Urothelium cell line (cell line): ENCODE results near the gene KIF1A.

ENCODE experiments used
- DNase-seq: peaks from one replicate; pipeline ENCODE4 v3.0.0; 2011; ENCODE audit warnings: low spot score, mixed read lengths
- FAIRE-seq: peaks from 2 replicates; lab custom pipeline; 2011; peaks lifted over from hg19 to GRCh38; lab: Jason Lieb, UNC

The KIF1A gene, protein sequence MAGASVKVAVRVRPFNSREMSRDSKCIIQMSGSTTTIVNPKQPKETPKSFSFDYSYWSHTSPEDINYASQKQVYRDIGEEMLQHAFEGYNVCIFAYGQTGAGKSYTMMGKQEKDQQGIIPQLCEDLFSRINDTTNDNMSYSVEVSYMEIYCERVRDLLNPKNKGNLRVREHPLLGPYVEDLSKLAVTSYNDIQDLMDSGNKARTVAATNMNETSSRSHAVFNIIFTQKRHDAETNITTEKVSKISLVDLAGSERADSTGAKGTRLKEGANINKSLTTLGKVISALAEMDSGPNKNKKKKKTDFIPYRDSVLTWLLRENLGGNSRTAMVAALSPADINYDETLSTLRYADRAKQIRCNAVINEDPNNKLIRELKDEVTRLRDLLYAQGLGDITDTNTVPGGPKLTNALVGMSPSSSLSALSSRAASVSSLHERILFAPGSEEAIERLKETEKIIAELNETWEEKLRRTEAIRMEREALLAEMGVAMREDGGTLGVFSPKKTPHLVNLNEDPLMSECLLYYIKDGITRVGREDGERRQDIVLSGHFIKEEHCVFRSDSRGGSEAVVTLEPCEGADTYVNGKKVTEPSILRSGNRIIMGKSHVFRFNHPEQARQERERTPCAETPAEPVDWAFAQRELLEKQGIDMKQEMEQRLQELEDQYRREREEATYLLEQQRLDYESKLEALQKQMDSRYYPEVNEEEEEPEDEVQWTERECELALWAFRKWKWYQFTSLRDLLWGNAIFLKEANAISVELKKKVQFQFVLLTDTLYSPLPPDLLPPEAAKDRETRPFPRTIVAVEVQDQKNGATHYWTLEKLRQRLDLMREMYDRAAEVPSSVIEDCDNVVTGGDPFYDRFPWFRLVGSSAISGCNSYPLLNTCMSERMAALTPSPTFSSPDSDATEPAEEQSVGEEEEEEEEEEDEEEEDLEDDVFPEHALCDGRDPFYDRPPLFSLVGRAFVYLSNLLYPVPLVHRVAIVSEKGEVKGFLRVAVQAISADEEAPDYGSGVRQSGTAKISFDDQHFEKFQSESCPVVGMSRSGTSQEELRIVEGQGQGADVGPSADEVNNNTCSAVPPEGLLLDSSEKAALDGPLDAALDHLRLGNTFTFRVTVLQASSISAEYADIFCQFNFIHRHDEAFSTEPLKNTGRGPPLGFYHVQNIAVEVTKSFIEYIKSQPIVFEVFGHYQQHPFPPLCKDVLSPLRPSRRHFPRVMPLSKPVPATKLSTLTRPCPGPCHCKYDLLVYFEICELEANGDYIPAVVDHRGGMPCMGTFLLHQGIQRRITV (N-terminal part only)

DNA sequence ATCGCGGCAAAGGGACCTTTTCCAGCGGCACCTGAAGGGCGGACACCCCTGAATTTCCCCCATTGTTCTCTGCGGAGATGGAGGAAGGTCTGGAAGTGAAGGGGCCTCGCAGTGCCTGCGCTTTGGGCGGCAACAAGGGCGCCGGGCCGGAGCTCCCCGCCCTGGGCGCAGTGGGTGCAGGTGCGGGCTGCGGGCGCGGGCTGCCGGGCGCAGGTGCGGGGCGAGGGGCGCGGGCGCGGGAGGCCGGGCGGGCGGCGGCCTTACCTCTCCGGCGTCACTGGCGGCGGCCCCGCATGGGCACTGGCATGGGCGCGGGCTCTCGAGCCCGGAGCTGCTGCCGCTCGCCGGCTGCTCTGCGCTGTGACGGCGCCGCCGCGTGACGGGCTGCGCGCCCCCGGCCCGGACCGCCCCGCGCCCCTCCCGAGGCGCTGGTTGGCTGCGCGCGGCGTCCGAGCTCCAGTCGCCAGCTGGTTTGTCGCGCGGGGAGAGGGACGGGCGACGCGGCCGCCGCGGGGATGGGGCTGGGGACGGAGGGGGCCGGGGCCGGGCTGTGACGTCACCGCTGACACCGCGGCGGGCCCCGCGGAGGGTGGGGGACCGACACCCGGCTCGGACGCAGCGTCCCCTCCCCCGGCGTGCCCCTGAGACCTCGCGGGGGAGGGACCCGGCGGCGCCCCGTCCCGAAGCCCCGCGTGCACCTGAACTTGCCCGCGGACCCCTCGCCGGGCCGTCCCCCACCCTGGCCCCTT lies at the start of gene KIF1A:
Gene KIF1A (minus strand): TSS at position 362 of the 749 bp plus-strand sequence. CDS start 22,467 bp downstream, outside the sequence.
- FAIRE-seq = no peak
- no peak for DNase-seq

DNA sequence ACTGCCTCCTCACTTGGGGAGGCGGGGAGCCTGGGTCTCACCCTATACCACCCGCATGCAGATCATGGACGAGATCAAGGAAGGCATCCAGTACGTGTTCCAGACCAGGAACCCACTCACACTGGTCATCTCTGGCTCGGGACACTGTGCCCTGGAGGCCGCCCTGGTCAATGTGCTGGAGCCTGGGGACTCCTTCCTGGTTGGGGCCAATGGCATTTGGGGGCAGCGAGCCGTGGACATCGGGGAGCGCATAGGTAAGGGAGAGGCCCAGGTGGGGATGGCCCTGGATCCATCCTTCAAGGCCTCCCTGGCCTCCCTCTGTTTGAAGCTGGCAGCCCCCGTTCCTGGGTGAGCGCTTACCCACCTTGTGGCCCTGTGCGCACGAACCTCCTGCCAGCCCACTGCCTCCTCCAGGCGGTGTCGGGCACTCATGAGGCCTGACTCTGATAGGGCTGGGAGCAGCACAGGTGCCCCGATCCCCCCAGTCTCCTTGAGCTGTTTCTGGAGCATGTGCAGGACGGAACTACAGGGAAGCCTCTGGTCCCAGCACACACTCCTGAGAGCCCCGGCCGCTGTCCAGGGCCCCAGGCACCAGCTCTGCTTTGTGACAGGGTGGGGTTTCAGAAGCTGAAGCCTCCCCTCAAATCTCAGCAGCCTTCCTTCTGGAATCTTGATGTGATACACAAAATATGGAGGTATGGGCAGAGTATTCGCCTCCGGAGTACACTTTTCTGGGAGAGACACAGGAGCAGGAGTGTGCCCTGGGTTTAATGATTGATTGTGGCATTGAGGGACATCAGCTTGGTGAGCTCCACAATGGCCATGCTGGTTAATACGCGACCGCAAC lies 49.3 kb upstream of the KIF1A start:
- no peak for DNase-seq
- no peak for FAIRE-seq

DNA sequence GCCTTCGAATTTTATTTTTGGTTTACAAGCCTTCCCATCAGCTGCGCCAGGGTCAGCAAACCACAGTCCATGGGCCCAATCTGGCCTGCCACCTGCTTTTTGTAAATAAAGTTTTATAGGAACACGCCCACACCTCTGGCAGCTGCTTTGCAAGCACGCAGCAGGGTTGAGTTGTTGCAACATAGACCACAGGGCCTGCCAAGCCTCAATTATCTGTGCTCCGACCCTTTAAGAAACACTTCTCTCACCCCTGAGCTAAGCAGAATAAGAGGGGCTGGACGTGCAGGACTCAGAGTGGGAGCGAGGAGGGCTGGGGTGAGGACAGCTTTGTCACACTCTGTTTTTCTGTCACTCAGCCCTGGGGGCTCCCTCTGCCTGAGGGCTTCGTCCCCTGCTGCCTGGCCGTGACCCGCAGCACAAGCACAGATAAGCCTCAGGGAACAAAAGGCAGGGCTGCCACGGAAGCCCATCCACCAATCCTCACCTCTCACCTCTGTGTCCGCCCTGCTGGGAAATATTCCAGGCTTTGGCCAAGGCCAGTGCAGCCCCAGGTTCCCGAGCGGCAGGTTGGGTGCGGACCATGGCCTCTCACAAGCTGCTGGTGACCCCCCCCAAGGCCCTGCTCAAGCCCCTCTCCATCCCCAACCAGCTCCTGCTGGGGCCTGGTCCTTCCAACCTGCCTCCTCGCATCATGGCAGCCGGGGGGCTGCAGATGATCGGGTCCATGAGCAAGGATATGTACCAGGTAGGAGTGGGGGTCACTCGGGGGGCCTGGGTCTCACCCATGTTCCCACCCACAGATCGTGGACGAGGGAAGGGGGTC lies 48.5 kb upstream of the KIF1A start, which contains the start of gene AGXT:
Gene AGXT (plus strand): TSS at position 539 of the 823 bp plus-strand sequence. CDS start 42 bp downstream, at position 581.
- no peak for DNase-seq
- FAIRE-seq = no peak

DNA sequence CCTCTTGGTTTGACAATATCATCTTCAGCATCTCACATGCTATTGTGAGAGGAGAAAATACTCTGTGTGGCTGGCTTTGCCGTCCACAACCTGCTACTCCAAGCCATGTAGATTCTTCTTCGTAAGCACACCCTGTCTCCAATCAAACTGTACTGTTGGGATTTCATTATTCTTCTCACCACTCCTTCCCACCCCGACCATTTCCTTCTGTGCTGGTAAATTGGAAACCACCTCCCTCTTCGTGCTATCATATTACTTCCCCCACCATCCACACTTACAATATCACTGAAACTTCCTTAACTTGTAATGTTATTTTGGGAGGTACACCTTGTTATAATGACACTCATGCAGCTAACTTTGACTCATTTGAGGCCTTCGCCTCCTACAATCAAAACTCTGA lies 45.4 kb upstream of the KIF1A start:
- FAIRE-seq (no peak), DNase-seq (no peak)

DNA sequence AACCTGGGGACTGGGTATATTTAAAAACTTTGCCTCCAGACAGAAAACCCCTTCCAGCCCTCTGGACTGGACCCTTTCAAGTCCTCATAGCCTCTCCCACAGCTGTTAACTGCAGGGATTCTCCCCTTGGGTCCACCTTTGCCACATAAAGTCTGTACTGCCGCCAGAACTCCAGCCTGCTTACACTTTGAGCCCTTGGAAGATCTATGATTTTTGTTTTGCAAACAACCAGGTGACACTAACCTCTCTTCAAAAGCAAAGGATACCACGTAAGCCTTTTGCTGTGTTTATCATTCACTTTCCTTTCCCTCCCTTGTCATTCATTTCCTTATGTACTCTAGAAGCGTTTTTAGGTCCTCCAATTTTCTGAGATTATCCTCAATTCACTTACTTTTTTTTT lies 44.5 kb upstream of the KIF1A start:
- FAIRE-seq (no peak), DNase-seq (no peak)

DNA sequence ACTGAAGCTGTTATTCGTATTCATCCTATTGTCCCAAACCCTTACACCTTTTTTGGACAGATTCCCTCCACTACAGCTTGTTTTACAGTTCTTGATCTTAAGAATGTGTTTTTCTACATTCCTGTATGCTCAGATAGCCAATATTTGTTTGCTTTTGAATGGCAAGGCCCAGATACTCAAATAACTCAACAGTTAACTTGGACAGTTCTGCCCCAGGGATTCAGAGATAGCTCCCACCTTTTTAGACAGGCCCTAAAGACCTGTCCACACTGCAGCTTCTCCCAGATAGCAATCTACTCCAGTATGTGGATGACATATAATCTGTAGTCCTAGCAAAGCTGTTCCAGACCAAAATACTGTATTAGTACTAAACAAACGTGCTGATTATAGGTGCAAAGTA lies 41.5 kb upstream of the KIF1A start:
- DNase-seq = no peak
- FAIRE-seq = no peak

DNA sequence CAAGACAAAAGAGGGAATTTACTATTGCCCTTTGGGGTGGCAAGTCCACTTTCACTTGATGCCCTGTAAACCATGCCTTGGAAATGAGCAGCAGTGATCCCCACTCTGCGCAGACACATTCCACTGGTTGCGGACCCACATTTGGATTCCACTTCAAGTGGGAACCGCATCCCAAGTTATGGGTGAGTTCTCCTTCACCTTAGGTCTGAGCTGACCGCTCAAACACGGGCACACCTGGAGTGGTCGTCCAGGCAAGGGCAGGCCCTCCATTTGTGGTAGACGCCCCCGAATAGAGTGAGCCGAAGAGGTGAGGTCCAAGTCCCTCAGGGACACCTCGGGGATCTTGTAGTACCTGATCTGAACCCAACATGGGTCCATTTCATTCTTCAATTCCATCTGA lies 38.9 kb upstream of the KIF1A start:
- DNase-seq (no peak), FAIRE-seq (no peak)

DNA sequence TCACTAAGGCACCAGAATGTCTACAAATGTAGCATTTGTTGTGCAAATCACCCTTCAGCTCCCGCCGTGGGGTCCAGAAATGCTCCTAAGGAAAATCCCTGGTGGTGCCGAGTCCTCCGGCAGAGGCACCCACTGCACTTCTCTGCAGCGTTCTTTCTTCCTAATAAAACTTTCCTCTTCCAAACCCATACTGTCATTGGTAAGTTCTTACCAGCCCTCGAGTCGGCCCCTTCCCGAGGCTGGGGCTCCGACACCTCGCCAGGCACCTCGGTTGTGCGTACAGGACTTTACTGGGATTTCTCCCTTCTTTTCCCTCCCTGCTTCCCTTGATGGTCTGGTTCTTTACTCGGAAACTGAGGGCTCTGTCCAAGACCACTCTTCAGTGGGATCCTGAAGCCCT lies 38.3 kb upstream of the KIF1A start:
- no peak for DNase-seq
- no peak for FAIRE-seq

DNA sequence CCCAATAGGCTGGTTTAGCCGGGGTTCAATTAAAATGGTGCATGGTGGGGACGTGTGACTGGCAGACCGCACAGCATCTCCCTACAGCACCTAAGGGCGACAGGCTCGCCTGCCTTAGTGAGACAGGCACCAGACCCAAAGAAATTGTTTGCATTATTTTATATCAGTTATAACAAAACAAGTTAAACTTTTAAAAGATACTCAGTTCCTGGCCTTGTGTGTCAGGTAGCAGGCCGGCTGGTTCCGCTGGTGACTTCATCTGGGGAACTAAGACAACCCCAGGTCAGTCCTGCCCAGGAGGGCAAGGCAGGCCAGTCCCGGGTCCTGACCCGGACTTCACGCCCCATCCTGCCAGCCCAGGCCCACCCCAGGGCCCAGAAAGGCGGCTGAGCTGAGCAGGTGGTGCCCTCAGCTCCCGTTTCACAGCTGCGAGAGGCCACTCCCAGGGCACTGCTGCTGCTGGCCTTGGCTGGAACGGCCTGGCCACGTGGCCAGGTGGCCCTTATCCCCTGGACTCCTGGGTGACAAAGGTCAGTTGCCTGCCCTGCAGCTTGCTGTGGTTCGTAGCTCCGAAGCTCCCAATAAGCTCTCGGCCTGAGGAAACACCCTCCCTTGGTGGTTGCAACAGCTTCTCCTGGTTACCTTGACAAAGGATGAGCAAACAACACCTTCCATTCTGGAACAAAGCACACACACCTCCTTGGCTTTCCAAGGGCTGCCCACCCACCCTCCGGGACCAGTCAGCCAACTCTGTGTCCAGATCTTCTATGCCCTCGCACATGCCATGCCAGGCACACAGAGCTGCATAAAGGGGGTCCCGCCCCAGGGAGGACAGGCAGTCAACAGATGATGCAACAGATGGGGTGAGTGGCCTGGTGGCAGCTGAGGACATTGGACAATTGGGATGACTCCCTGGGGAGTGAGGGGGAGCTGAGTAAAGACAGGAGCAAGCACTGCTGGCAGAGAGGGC lies 37.3 kb upstream of the KIF1A start:
- FAIRE-seq = no peak
- DNase-seq = no peak

DNA sequence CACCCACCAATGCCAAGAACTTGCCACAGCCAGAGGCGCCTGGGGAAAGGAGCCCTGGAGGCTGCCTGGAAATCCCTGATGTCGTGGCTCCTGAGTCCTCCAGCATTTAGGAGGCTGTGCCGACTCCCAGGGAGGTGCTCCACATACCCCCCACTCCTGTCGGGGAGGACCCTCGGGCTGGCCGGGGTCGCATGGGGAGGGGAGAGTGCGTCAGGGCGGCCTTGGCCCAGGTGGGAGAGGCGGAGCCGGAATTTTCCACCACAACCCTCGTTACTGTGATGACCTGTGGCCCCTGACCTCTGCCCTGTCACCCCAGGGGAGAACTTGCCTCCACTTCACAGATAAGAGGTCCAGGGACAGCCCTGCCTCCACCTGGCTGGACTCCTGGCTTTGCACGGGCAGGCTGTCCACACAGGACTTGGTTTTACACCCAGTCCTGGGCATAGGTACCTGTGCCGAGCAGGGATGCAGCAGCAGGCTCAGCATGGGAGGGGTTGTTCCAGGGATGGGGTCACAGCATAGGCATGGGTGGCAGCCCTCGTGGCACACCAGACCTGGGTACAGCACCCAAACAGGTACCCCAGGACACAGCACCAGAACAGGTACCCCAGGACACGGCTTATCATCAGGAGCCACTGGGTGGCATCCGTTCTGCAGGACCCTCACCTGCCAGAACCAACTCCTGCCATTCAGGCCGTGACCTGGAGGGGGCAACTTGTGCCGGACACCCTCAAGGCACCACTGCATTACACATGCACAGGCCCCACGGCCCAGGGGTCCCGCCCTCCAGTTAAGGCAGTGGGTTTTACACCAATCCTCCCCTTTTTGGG lies 36.3 kb upstream of the KIF1A start:
- FAIRE-seq (no peak), DNase-seq (no peak)

DNA sequence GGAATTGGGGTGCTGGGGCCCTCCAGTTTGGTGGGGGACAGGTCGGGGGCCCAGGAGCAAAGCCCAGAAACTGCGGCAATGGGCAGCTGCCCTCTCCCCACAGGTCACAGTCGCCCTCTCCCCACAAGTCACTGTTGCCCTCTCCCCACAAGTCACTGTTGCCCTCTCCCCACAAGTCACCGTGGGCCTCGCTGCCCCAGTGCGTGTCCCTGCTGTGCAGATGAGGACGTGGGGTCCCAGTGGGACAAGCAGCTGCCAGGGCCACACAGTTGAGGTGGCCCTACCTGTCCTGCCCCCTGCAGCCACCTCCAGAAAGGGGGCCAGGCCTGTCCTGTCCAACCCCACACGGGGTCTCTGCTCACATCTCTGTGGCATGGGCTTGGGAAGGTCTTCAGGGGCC lies 35.7 kb upstream of the KIF1A start:
- no peak for DNase-seq
- FAIRE-seq = no peak

DNA sequence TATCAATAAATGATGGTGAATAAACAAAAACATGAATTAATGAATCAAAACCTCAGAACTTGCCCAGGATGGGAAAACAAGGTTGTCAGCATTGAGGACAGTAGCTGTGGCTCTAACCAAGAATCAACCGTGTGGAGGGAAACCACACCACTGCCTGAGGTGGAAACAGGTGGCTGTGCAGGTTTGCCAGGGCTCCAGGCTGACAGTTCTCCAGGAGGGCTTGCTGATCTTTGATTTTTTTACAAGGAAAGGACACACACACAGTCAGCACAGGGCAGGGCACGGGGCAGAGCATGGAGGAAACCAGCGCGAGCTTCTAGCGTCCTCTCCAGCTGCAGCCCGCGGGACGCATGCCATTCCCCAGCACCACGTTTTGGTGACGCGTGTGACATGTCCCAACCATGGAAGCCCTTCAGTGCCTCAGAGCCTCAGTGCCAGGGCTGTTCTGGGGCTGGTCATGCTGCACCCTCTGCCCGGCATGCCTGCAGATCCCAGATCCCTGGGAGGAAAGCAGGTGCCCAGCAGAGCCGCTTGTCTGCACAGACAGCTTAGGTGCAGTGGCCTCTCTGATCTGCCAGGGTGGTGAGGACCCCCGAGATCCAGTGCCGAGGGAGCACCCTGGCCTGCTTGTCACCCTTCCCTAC lies 32.8 kb upstream of the KIF1A start:
- no peak for FAIRE-seq
- DNase-seq = no peak

DNA sequence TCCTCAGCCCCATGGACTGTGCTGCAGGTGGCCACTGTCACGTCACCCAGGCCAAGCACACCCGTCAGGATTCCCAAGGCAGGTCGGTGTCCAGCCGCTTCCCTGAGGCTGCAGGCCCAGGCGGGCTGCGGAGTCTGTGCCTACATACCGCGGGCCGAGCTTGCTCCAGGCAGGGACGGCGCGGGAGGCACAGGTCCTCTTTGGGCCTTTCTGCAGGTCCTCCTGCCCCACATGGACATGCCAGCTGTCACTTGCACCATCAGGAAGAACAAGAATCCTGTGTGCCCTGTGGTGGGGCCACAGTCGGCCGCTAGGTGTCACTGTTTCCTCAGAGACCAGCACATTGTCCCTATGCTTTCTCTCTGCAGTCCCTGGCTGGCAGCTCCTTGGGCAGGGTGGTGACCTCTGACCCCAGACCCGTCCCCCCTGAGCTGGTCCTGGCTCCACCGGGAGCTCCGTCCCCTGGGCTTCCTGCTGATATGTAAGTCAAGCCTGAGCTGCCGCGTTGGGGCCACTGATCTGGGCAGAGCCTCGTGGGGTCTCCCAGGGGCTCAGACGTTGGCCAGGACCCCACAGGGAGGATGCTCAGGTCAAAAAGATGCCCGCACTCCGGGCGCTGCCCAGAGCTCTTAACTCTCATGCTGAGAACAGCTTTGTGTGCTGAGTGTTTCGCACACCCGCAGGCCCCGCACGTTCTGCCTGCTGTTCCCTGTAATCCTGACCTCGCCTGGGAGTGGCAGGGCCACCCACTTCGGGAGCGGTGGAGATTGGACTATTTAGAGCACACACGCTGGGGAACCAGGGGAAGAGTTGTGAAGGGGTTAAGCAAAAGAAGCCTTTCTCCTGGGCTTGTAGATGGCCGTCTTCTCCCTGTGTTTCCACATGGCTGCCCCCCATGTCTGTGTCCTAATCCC lies 31.3 kb upstream of the KIF1A start:
- FAIRE-seq = peak; percentile 62
- DNase-seq = peak; percentile 87

DNA sequence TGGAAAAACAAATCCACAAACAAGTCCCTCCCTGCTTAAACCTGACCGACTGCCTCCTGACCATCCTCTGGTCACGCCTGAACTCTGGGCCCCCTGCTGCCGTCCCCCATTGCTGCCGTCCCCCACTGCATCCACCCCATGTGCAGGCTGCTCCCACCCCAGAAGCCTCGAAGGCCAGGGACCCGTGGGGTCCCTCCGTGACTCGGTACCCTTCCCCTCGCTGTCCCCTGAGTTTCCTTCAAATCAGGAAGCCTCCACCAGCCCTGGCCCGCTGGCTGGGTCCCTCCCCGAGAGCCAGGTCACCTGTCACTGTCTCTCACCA lies 30.7 kb upstream of the KIF1A start:
- no peak for FAIRE-seq

DNA sequence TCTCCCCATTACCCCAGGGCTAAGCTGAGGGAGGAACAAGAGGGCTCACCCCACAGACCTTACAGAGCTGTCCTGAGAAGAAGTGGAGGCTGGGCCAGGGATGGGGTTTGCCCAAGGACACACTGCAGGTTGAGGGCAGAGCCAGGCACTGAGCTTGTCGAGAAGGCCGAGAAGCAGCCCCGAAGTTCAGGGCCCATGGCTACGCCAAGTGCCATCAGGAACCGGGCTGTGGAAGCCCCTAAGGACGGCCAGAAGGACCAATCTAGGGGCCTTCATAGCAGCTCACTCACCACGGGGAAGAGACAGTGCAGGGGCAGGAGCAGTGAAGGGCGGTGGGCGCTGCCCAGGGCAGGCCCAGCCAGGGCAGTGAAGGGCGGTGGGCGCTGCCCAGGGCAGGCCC lies 30.0 kb upstream of the KIF1A start:
- no peak for DNase-seq
- FAIRE-seq = no peak

More for the DNA sequence above, 30.7 kb upstream of the KIF1A start:
- no peak for DNase-seq
